ENCODE data around the gene LRRN2. TPM values are rescaled to one million over a fixed set of nuclear protein-coding genes. Genes with fewer than 3 reads are reported as not detected.

LRRN2 gene
- total RNA-seq, 4 donors from 2014 or later: 4.0 to 19.6 (median 7.0) TPM

GRCh38 chr1:204726478-204726877 is 40.9 kb upstream of the LRRN2 start:
- H3K27me3 ChIP-seq: peaks cover 3% of the 10 kb centered on the region
- WGBS, 2 donors (ENCODE audit: low coverage in 1 of 2): 40 to 55% methylated on average over 1 of the region's 1 CpG
- no peak overlapping the region for H3K27ac ChIP-seq
- no peaks in the 10 kb centered on the region for H3K9me3 ChIP-seq
- ATAC-seq: no peak
- no peaks in the 10 kb centered on the region for H3K4me1 ChIP-seq
- TF ChIP-seq POLR2A (IDR thresholded peaks at IDR 0.05): no peak
- no peak for TF ChIP-seq EP300 (IDR thresholded peaks at IDR 0.05)
- no peak for TF ChIP-seq CTCF (IDR thresholded peaks at IDR 0.05)
- TF ChIP-seq POLR2AphosphoS5 (IDR thresholded peaks at IDR 0.05): no peak
- no peak overlapping the region for H3K4me3 ChIP-seq
- H3K36me3 ChIP-seq: no peaks in the 10 kb centered on the region

GRCh38 chr1:204725821-204726448 is 40.4 kb upstream of the LRRN2 start:
- Histone ChIP-seq H3K4me3 (no peak overlapping the region), H3K4me1 (no peaks in the 10 kb centered on the region), H3K36me3 (no peaks in the 10 kb centered on the region), H3K9me3 (no peaks in the 10 kb centered on the region), H3K27me3 (peaks cover 3% of the 10 kb centered on the region), H3K27ac (no peak overlapping the region)
- ATAC-seq: no peak
- TF ChIP-seq EP300 (IDR thresholded peaks at IDR 0.05) (no peak), CTCF (IDR thresholded peaks at IDR 0.05) (no peak), POLR2AphosphoS5 (IDR thresholded peaks at IDR 0.05) (no peak), POLR2A (IDR thresholded peaks at IDR 0.05) (no peak)
- 75 to 90% methylated on average over 2 of the region's 9 CpGs for WGBS, 2 donors (ENCODE audit: low coverage in 1 of 2)

- Histone ChIP-seq H3K36me3 (no peaks in the 10 kb centered on the region), H3K27ac (no peak overlapping the region), H3K4me3 (no peak overlapping the region), H3K27me3 (no peaks in the 10 kb centered on the region), H3K4me1 (no peaks in the 10 kb centered on the region), H3K9me3 (no peaks in the 10 kb centered on the region)
- ATAC-seq: no peak
- 64 to 96% methylated on average over 3 to 6 of the region's 8 CpGs for WGBS, 2 donors (ENCODE audit: low coverage in 1 of 2)
- TF ChIP-seq CTCF (IDR thresholded peaks at IDR 0.05): no peak
Observed at GRCh38 chr1:204723131-204723787, 37.7 kb upstream of the LRRN2 start.

GRCh38 chr1:204721373-204722055 is 36.0 kb upstream of the LRRN2 start:
- no peaks in the 10 kb centered on the region for H3K36me3 ChIP-seq
- no peak for ATAC-seq
- H3K4me1 ChIP-seq: no peaks in the 10 kb centered on the region
- no peak overlapping the region for H3K27ac ChIP-seq
- 53 to 66% methylated on average over 3 to 9 of the region's 10 CpGs for WGBS, 2 donors (ENCODE audit: low coverage in 1 of 2)
- TF ChIP-seq POLR2AphosphoS5 (IDR thresholded peaks at IDR 0.05) (no peak), EP300 (IDR thresholded peaks at IDR 0.05) (no peak), POLR2A (IDR thresholded peaks at IDR 0.05) (no peak), CTCF (IDR thresholded peaks at IDR 0.05) (no peak)
- no peaks in the 10 kb centered on the region for H3K9me3 ChIP-seq
- H3K27me3 ChIP-seq: no peaks in the 10 kb centered on the region
- no peak overlapping the region for H3K4me3 ChIP-seq

- no peak for ATAC-seq
- H3K9me3 ChIP-seq: no peaks in the 10 kb centered on the region
Observed at GRCh38 chr1:204716660-204717059, 31.1 kb upstream of the LRRN2 start.

More at GRCh38 chr1:204716660-204717059, 31.1 kb upstream of the LRRN2 start:
- Histone ChIP-seq H3K27ac (no peak overlapping the region), H3K27me3 (peaks cover 31% of the 10 kb centered on the region), H3K4me3 (no peak overlapping the region), H3K36me3 (no peaks in the 10 kb centered on the region), H3K4me1 (peaks cover 0 to 9% (median 0%) of the 10 kb centered on the region in 3 donors)
- no peak for TF ChIP-seq CTCF (IDR thresholded peaks at IDR 0.05)
- TF ChIP-seq POLR2AphosphoS5 (IDR thresholded peaks at IDR 0.05): no peak
- no peak for TF ChIP-seq POLR2A (IDR thresholded peaks at IDR 0.05)
- no peak for TF ChIP-seq EP300 (IDR thresholded peaks at IDR 0.05)

All from gastroesophageal sphincter (tissue), 4 donors.